Activated T-helper 17 cell treated with anti-CD3 and anti-CD28 coated beads, Interleukin-2, amount 50 U/mL, for 72 hours (primary cell): ENCODE results near the gene MAGEA11. TPM values are rescaled to one million over a fixed set of nuclear protein-coding genes. Genes with fewer than 3 reads are reported as not detected.
"Not testable (repeated sequence)": the region's sequence is repeated elsewhere in the genome, so short reads cannot be mapped to it uniquely, and the experiment has no call there.

Source experiments
- ATAC-seq: fragments of 150-1000 bp; cut with Tn5 transposase; replicated peaks from 2 replicates; pipeline ENCODE4 v1.10.0; 2021; ENCODE audit warnings: mild to moderate bottlenecking, moderate library complexity
- H3K27ac Mint-ChIP-seq: one replicate; pipeline ENCODE4 v1.8.0; 2022; ENCODE audit warnings: mixed read lengths
- H3K27me3 Mint-ChIP-seq: one replicate; pipeline ENCODE4 v1.8.0; 2022; ENCODE audit warnings: mixed read lengths
- H3K36me3 Mint-ChIP-seq: one replicate; pipeline ENCODE4 v1.8.0; 2022; ENCODE audit warnings: low read depth, mild to moderate bottlenecking, mixed read lengths
- H3K4me1 Mint-ChIP-seq: one replicate; pipeline ENCODE4 v1.8.0; 2022; ENCODE audit warnings: mixed read lengths
- H3K4me3 Mint-ChIP-seq: one replicate; pipeline ENCODE4 v1.8.0; 2022; ENCODE audit warnings: mild to moderate bottlenecking, mixed read lengths
- H3K9me3 Mint-ChIP-seq: one replicate; pipeline ENCODE4 v1.8.0; 2022; ENCODE audit warnings: mixed read lengths
- total RNA-seq, 2 donors: library from RNA; stranded (reverse); gene quantifications; one replicate each; pipeline ENCODE4 v1.2.3, GENCODE V29; 2022

The MAGEA11 gene
- total RNA-seq, 2 donors from 2014 or later, result not detected

DNA sequence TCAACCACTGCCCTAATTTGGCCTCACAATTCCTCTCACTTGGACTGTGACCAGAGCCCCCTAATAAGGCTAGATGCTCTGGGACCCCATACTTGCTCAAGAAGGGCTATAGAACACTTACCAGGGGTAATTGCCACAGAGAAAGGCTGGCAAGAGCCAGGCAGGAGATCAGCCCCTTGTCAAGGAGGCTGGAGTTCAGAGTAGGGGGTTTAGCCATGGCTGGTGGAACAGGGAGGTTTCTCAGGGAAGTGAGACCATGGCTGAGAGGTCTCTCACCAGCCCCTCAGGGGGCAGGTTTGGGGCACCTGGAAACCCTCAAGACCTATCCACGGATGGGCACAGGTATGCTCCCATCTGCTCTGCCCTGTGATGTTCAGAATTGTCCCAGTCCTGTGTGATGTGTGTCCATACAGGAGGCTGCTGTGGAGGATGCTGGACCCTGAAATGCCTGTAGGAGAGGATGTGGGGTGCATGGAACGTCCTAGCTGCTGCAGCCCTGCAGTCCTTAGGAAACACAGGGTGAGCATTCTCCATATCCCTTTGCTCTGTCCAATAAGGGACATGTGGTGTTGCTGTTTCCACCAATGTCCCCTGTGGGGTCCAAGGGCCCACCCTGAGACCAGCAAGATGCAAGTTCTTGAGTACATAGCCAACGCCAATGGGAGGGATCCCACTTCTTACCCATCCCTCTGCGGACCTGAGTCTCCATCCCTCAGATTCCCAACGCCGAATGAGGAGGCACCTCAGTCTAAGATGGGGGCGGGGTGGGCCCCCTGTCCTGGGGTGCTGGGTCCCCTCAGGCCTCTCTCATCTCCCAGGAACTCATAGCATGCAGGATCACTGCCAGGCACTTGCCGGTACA is 45.6 kb downstream of the MAGEA11 start:
- H3K4me3 Mint-ChIP-seq, result no peak overlapping the region
- H3K36me3 Mint-ChIP-seq, result no peaks in the 10 kb centered on the region
- H3K27me3 Mint-ChIP-seq, result no peaks in the 10 kb centered on the region
- H3K4me1 Mint-ChIP-seq, result no peaks in the 10 kb centered on the region
- H3K27ac Mint-ChIP-seq, result no peak overlapping the region
- ATAC-seq, result no peak
- no peaks in the 10 kb centered on the region for H3K9me3 Mint-ChIP-seq

DNA sequence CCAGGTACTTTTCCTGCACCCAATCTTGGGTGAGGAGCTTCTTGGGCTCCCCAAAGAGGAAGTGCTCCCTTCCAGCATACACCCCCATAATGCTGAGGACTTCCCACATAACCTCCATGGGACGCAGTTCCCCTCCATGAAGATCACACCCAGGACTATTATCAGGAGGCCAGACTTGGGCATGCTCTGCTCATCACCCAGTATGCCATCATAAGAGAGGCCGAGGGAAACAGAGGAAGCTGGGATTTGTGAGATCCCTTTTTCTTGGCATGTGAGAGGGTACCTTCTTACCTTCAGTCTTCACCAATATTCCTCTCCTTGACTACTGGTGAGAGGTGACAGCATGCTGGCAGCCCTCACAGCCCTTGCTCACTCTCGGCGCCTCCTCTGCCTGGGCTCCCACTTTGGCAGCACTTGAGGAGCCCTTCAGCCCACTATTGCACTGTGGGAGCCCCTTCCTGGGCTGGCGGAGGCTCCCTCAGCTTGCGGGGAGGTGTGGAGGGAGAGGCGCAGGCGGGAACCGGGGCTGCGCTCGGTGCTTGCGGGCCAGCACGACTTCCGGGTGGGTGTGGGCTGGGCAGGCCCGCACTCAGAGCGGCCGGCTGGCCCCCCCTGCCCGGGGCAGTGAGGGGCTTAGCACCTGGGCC is 46.3 kb downstream of the MAGEA11 start:
- H3K4me1 Mint-ChIP-seq, result no peaks in the 10 kb centered on the region
- H3K27ac Mint-ChIP-seq, result no peak overlapping the region
- H3K4me3 Mint-ChIP-seq, result no peak overlapping the region
- no peaks in the 10 kb centered on the region for H3K36me3 Mint-ChIP-seq
- H3K27me3 Mint-ChIP-seq, result no peaks in the 10 kb centered on the region
- no peak for ATAC-seq
- no peaks in the 10 kb centered on the region for H3K9me3 Mint-ChIP-seq

DNA sequence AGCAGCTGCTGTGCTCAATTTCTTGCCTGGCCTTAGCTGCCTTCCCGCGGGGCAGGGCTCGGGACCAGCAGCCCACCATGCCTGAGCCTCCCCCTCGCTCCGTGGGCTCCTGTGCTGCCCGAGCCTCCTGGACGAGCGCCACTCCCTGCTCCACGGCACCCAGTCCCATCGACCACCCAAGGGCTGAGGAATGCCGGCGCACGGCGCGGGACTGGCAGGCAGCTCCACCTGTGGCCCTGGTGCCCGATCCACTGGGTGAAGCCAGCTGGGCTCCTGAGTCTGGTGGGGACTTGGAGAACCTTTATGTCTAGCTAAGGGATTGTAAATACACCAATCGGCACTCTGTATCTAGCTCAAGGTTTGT is 46.8 kb downstream of the MAGEA11 start:
- ATAC-seq, H3K27ac Mint-ChIP-seq, H3K36me3 Mint-ChIP-seq, H3K9me3 Mint-ChIP-seq, H3K4me3 Mint-ChIP-seq, H3K4me1 Mint-ChIP-seq, H3K27me3 Mint-ChIP-seq: not testable (repeated sequence)

DNA sequence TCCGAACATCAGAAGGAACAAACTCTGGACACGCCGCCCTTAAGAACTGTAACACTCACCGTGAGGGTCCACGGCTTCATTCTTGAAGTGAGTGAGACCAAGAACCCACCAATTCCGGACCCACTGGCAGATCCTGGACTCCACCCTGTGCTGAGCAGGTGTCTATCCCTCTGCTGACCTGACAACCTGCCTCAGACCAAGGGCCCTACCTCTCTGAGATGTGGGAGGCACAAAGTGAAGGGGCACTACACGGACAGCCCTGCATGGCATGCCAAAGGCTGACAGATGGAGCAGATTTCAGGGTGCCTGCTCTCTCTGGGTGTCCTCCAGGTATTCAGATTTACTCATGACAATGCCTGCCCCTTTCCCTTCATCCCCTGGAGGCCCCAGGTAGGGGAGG is 48.0 kb downstream of the MAGEA11 start:
- H3K4me1 Mint-ChIP-seq, result no peaks in the 10 kb centered on the region
- no peaks in the 10 kb centered on the region for H3K36me3 Mint-ChIP-seq
- H3K9me3 Mint-ChIP-seq, result no peaks in the 10 kb centered on the region
- H3K4me3 Mint-ChIP-seq, result no peak overlapping the region
- H3K27ac Mint-ChIP-seq, result no peak overlapping the region
- no peaks in the 10 kb centered on the region for H3K27me3 Mint-ChIP-seq
- ATAC-seq, result no peak

DNA sequence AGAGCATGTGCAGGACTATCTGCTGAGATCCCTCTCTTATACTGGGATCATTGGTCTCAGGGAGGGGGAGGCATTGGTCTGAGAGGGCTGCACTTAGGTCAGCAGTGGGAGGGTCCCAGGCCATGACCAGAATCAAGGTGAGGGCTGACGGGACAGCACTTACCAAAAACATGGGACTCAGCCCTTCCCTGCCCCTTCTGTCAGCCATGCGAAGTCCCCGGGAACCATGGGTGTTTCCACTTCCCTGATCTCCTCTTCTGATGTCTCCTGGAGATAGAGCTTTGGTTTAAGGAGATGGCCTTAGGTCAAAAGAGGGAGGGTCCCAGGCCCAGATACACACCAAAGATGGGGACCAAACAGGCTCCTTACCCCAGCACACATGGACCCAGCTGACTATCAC is 49.1 kb downstream of the MAGEA11 start:
- no peak overlapping the region for H3K27ac Mint-ChIP-seq
- no peaks in the 10 kb centered on the region for H3K27me3 Mint-ChIP-seq
- no peaks in the 10 kb centered on the region for H3K4me1 Mint-ChIP-seq
- H3K9me3 Mint-ChIP-seq, result no peaks in the 10 kb centered on the region
- no peak for ATAC-seq
- H3K4me3 Mint-ChIP-seq, result no peak overlapping the region
- no peaks in the 10 kb centered on the region for H3K36me3 Mint-ChIP-seq

DNA sequence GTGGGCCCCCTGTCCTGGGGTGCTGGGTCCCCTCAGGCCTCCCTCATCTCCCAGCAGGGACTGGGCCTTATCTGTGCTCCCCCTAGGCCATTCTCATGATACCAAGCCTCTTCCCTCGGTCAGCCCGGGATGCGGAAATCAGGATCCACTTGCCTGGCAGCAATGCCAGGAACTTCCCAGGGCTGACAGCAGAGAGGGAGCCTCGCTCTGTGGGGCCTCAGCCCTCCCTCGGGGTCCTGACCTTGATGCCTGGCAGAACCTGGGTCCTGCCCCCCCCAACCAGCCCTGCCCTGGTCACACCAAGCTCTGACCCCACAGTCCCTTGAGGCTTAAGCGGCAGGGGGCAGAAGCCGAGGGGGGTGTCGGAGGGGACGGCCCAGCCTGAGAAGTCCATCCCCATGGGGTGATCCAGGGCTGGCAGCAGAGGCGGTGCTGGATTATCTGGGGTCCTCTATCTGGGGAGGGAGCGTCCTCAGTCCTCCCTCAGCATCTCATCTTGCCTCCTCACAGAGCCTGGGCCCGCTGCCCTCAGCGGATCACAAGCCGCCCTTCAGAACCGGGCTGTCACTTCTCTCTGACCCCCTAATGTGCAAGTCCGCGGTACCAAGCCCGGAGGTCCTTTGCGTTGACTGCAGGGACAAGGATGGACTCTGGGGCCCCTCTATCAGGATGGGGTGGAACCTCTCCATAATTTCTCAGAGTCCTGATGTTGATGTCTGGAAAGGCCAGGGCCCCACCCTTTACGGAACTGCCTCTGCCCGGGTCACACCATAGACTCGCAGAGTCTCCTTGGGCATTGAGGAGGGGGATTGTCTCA is 50.2 kb downstream of the MAGEA11 start:
- not testable (repeated sequence) for H3K27ac Mint-ChIP-seq, H3K36me3 Mint-ChIP-seq, H3K9me3 Mint-ChIP-seq, ATAC-seq, H3K27me3 Mint-ChIP-seq, H3K4me3 Mint-ChIP-seq, H3K4me1 Mint-ChIP-seq

DNA sequence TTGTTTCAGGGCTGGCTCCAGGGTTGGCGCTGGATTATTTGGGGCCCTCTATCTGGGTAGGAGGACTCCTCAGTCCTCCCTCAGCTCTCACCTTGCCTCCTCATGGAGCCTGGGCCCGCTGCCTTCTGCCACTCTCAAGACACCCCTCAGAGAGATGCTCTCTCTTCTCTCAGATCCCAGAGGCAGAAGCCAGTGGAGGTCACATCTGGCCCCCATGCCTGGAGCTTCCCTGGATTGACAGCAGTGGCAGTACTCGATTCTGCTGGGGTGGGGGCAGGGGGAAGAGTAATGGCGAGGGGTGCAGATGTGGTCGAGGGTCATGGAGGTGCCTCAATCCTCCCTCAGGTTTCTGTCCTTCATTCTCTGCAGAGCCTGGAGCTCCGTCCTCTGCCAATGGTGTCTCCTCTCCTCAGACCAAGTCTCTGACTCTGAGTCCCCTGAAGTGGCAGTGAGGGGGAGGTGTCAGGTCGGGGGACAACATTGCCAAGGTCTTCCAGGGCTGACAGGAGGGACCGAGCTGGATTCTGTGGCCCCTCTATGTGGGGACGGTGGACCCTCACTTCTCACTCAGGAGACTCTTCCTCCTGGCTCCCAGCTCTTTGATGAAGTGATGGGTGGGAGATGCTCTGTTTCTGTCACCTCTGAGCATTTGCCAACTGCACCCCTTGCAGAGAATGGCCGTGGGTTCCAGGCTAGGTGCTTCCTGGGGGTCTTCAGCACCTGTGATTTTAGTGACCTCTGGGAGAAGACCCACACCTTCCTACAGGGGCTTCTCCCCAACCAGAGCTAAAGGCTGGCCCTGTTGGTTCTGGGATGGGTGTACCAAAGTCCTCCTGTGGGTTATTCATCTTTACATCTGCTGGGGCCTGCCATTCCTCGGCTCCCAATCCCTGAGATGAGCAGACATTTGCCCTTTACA is 51.1 kb downstream of the MAGEA11 start:
- Mint-ChIP-seq H3K4me1 (no peaks in the 10 kb centered on the region), H3K36me3 (no peaks in the 10 kb centered on the region), H3K27me3 (no peaks in the 10 kb centered on the region), H3K4me3 (no peak overlapping the region), H3K27ac (no peak overlapping the region), H3K9me3 (no peaks in the 10 kb centered on the region)
- ATAC-seq, result no peak

Other genes starting within 250 kb of the MAGEA11 start
- gene IDS, start 206.8 kb upstream of the MAGEA11 start, total RNA-seq, result 100 to 1,000 TPM in 1 of 2 donors, 10 to 100 TPM in 1; 91.4 to 127 TPM
- 10 to 100 TPM; 42.7 to 53.2 TPM for gene EOLA1, start 171.0 kb upstream of the MAGEA11 start, total RNA-seq
- not detected for gene HSFX3, start 162.1 kb upstream of the MAGEA11 start, total RNA-seq
- gene MAGEA9B, start 124.6 kb upstream of the MAGEA11 start, total RNA-seq, result not detected
- gene HSFX2, start 116.7 kb upstream of the MAGEA11 start, total RNA-seq, result not detected
- 10 to 100 TPM; 15.1 to 18.3 TPM for gene TMEM185A, start 80.3 kb upstream of the MAGEA11 start, total RNA-seq
- under 1 TPM; 0.50 to 0.56 TPM for gene HSFX1, start 62.0 kb downstream of the MAGEA11 start, total RNA-seq
- gene MAGEA9, start 69.9 kb downstream of the MAGEA11 start, total RNA-seq, result not detected
- gene MAGEA8, start 169.1 kb downstream of the MAGEA11 start, total RNA-seq, result not detected
- not detected for gene HSFX4, start 217.5 kb downstream of the MAGEA11 start, total RNA-seq
- 10 to 100 TPM; 31.0 to 42.3 TPM for gene EOLA2, start 226.4 kb downstream of the MAGEA11 start, total RNA-seq